Heart right ventricle (tissue), 16 donors: Measurements from ENCODE around the gene PXN. TPM values are rescaled to one million over a fixed set of nuclear protein-coding genes. Genes with fewer than 3 reads are reported as not detected.
"Not testable (repeated sequence)": the region's sequence is repeated elsewhere in the genome, so short reads cannot be mapped to it uniquely, and the experiment has no call there.

Experiments used
- ATAC-seq, 8 donors: fragments of 200-7000 bp; cut with Tn5 transposase; one replicate each; pipeline ENCODE4 v1.9.1; 2020; ENCODE audit warnings: mild to moderate bottlenecking in 8 of 8, moderate library complexity in 8 of 8, moderate number of reproducible peaks in 1 of 8
- DNase-seq, 2 donors: peaks; one replicate each; pipeline ENCODE4 v3.0.0-alpha.2; 2020
- H3K27ac ChIP-seq, 10 donors: fragments of 200-600 bp; sonication (generic) in 2 of 10; one replicate each; pipeline versions ENCODE4 v1.5.0 to v1.8.0; 2020 to 2022; ENCODE audit warnings: mild to moderate bottlenecking in 3 of 10
- H3K27me3 ChIP-seq, 7 donors: fragments of 200-600 bp; one replicate each; pipeline ENCODE4 v1.8.0; 2021 to 2022; ENCODE audit warnings: mild to moderate bottlenecking in 2 of 7
- H3K36me3 ChIP-seq, 9 donors: fragments of 200-600 bp; sonication (generic) in 1 of 9; one replicate each; pipeline versions ENCODE4 v1.5.0 to v1.8.0; 2020 to 2022; ENCODE audit warnings: mild to moderate bottlenecking in 2 of 9
- H3K4me1 ChIP-seq, 9 donors: fragments of 200-600 bp; sonication (generic) in 1 of 9; one replicate each; pipeline versions ENCODE4 v1.5.0 to v1.8.0; 2020 to 2022; ENCODE audit warnings: mild to moderate bottlenecking in 4 of 9
- H3K4me3 ChIP-seq, 10 donors: fragments of 200-600 bp; sonication (generic) in 2 of 10; one replicate each; pipeline versions ENCODE4 v1.5.0 to v1.8.0; 2020 to 2022; ENCODE audit warnings: mild to moderate bottlenecking in 7 of 10, moderate library complexity in 2 of 10
- H3K9me3 ChIP-seq, 11 donors: fragments of 200-600 bp in 10 of 11; sonication (generic) in 2 of 11; one replicate each; pipeline versions ENCODE4 v1.5.0 to v1.8.0; 2013 to 2022; ENCODE audit warnings: mild to moderate bottlenecking in 2 of 11, control low read depth in 1 of 11, moderate library complexity in 1 of 11
- CTCF ChIP-seq, 9 donors: fragments of 200-600 bp; sonication (generic) in 2 of 9; IDR thresholded peaks; one replicate each; pipeline versions ENCODE4 v1.5.0 to v1.8.0; 2021 to 2022; ENCODE audit warnings: antibody characterized with exemption in 9 of 9, mild to moderate bottlenecking in 5 of 9, moderate library complexity in 1 of 9
- WGBS, 2 donors: extraction: QIAGEN DNeasy Blood & Tissue Kit; methylation state at CpG; one replicate each; pipeline ENCODE4 v1.1.7; 2013; ENCODE audit warnings: inconsistent platforms in 1 of 2; 5-methylcytosine and 5-hydroxymethylcytosine counted together
- intact Hi-C, 10 donors: fragments of 100-400 bp; cut with DNase I; formaldehyde crosslinking; loops; one replicate each; pipeline versions ENCODE4 v1.11.1 to v1.14.2; 2022
- polyA plus RNA-seq, 2 donors: library from polyadenylated mRNA; stranded (reverse); fragments of 200-250 nt; gene quantifications; one replicate each; pipeline ENCODE4 v1.2.3, GENCODE V29; 2013
- total RNA-seq, 10 donors: library from RNA; stranded (reverse); fragmentation: NEBNext Ultra II Directional in 3 of 10; extraction: Animal tissue kit (Norgen Biotek cat#: 25700) in 3 of 10; gene quantifications; one replicate each; pipeline versions ENCODE4 v1.2.1 to v1.2.4, GENCODE V29; 2021 to 2023
- donor health status: Arrhythmogenic right ventricular cardiomyopathy.
- donor health status: ischemic (EF 13 %, LVEDD 7.1; RV severe dilation, severe dysfunction).
- donor health status: healthy with polysubstance abuse.
- donor health status: DM: no; HTN: yes; CAD: no.
- donor health status: DM: no; HTN: no; CAD: no.
- donor health status: ischemic (EF 25% LVEDD 6.9; RV normal size, moderate dysfunction).
- donor health status: ischemic (EF 25% LVEDD 5.7; RV mildly dilated, moderate dysfunction).
- donor health status: healthy.
- donor health status: DM: yes; HTN: yes; CAD: no.
- donor health status: Ischemic cardiomyopathy.
- donor health status: ischemic (EF 35%, LVEDD 5.7; RV mildly dilated, moderate dysfunction).
- donor health status: nonischemic (EF 11% LVEDD 7.7; RV severe dilation, severe dysfunction).
- donor health status: DM: yes; HTN: yes; CAD: no.
- donor health status: PGD.
- donor health status: ischemic (EF 29% LVEDD 5.4; RV normal size, mild dysfunction).
- donor health status: nonischemic (EF 23%, LVEDD 6.1; RV moderate dilation, normal function).

The PXN gene
- total and polyA plus RNA-seq, 12 donors = 41.2 to 123 (median 63.3) TPM

DNA sequence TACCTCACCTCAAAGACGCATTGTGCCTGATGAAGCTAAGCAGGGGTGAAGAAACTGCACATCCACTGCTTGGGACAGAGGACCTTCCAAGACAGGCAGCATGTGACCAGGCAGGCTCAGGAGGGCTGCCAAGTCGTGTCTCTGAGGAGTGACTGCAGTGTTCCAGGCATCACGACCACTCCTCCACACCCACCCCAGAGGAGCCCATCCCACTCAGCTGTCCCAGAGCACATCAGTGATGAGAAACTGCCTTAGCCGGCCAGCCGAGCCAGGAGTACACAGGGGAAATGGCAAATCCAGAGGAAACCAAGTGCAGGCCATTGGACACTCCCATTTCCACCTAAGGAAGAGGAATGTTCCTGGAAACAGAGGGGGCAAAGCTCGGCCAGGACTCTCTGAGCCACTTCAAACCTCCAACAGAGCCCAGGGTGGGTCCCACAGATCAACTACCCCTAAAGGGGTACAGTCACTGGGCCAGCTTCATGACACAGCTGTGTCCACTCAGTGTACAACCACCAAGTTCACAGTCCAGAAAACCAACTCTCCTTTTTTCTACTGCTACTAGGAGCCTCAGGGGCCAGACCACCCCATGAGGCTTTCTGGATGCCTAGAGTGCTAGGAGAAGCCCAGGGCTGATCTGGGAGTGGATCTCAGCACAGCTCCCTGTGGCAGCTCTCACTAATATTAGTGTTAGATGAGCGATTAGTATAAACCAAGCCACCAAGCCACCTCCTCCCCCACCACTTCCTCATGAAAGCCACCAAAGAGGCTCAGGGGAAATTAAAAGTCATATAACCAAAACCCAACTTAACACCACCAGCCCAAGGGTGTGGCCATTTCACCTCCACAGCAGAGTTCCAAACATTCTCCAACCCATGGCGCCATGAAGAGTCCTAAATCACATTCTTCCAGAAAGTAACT is 15.4 kb downstream of the PXN start:
- H3K27me3 ChIP-seq = no peaks in the 10 kb centered on the region
- peaks cover 28 to 100% (median 96%) of the 10 kb centered on the region in 9 donors for H3K4me1 ChIP-seq
- intact Hi-C loops = no loop called here
- peak; percentile 72 to 90 (median 80) for ATAC-seq
- peak overlapping the region in 9 of 10 donors; percentile 25 to 48 (median 32) for H3K4me3 ChIP-seq
- no peak for TF ChIP-seq CTCF (IDR thresholded peaks at IDR 0.05)
- H3K27ac ChIP-seq = peak overlapping the region; percentile 78 to 92 (median 86)
- peak; percentile 83 to 84 for DNase-seq
- no peaks in the 10 kb centered on the region for H3K9me3 ChIP-seq
- WGBS, 2 donors = 32 to 43% methylated on average over 8 of the region's 8 CpGs
- peaks cover 0 to 17% (median 0%) of the 10 kb centered on the region in 9 donors for H3K36me3 ChIP-seq

DNA sequence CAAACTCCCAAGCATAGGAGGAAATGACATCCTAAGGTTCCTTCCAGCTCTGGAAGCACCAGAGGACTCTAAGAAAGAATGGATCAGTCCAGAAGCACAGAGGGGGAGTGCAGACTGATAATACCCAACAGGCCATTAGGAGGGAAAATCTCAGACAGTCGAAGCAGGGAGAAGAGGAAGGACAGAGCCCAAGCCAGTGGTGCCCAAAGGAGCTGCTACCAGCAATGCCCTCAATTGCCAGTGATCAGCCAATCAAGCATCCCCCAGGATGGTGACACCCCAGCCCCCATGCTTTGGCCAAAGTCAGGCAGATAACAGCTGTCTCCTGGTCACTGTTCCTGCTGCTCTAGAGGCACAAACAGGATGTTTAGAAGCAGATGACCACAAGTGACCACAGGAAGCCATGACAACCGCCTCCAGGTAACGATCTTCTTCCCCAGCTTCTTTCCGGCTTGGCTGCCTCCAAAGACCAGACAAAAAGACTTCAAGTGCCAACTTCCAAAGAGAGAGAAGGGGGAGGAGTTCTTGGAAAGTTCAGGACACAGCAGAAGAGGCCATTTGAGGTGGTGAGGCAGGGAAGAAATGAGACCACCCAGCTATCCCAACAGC is 16.2 kb downstream of the PXN start:
- Histone ChIP-seq H3K27me3 (no peaks in the 10 kb centered on the region), H3K9me3 (no peaks in the 10 kb centered on the region), H3K4me3 (peak overlapping the region in 9 of 10 donors; percentile 25 to 48 (median 32)), H3K36me3 (peaks cover 0 to 9% (median 0%) of the 10 kb centered on the region in 9 donors), H3K4me1 (peaks cover 30 to 99% (median 96%) of the 10 kb centered on the region in 9 donors), H3K27ac (peak overlapping the region; percentile 78 to 92 (median 86))
- DNase-seq = peak in 1 of 2 donors; percentile 36
- ATAC-seq = peak in 7 of 8 donors; percentile 1 to 53 (median 13)
- no peak for TF ChIP-seq CTCF (IDR thresholded peaks at IDR 0.05)
- intact Hi-C loops = no loop called here
- WGBS, 2 donors = 53 to 55% methylated on average over 4 of the region's 4 CpGs

DNA sequence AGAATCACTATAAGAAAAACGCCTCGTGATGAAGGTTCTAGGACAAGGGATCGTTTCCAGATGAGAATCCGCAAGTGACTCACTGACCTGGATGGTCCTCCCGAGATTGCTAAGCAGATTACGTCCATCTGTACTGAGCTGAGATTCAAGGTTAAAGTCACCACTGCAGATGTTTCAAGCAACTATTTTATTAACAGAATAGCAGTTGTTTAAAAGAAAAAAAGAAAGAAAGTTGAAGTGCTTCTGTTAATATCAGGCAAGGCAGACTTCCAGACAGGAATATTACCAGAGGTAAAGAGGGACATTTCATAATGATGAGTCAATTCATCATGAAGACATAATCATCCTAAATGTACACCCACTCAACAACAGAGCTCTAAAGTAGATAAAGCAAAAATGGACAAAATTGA is 17.9 kb downstream of the PXN start:
- 46 to 55% methylated on average over 6 of the region's 6 CpGs for WGBS, 2 donors
- Histone ChIP-seq H3K36me3 (peaks cover 0 to 4% (median 0%) of the 10 kb centered on the region in 9 donors), H3K4me3 (peak overlapping the region in 8 of 10 donors; percentile 14 to 48 (median 30)), H3K27ac (peak overlapping the region; percentile 50 to 92 (median 85)), H3K27me3 (no peaks in the 10 kb centered on the region), H3K4me1 (peaks cover 35 to 98% (median 95%) of the 10 kb centered on the region in 9 donors), H3K9me3 (no peaks in the 10 kb centered on the region)
- DNase-seq (no peak), ATAC-seq (no peak)
- intact Hi-C loops = no loop called here
- no peak for TF ChIP-seq CTCF (IDR thresholded peaks at IDR 0.05)

- 62% methylated on average over 3 of the region's 3 CpGs for WGBS, 2 donors
- intact Hi-C loops = no loop called here
- H3K4me1 ChIP-seq = peaks cover 33 to 98% (median 95%) of the 10 kb centered on the region in 9 donors
- peaks cover 0 to 5% (median 0%) of the 10 kb centered on the region in 9 donors for H3K36me3 ChIP-seq
- no peaks in the 10 kb centered on the region for H3K27me3 ChIP-seq
- no peak for ATAC-seq
- peak overlapping the region; percentile 32 to 92 (median 85) for H3K27ac ChIP-seq
- no peak for DNase-seq
- no peak for TF ChIP-seq CTCF (IDR thresholded peaks at IDR 0.05)
- H3K4me3 ChIP-seq = peak overlapping the region in 8 of 10 donors; percentile 14 to 48 (median 30)
- no peaks in the 10 kb centered on the region for H3K9me3 ChIP-seq
These were observed 18.3 kb downstream of the PXN start for GRCh38 chr12:120247183-120247582.

DNA sequence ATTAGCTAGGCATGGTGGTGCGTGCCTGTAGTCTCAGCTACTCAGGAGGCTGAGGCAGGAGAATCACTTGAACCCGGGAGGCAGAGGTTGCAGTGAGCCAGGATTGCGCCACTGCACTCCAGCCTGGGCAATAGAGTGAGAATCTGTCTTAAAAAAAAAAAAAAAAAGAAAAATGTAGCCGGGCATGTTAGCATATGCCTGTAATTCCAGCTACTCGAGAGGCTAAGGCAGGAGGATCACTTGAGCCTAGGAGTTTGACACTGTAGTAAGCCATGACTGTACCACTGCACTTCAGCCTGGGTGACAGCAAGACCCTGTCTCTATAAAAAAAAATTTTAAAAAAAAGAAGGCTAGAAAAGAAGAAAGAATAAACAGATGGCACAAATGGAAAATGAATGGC is 18.8 kb downstream of the PXN start:
- Histone ChIP-seq H3K27ac (peak overlapping the region in 9 of 10 donors; percentile 32 to 92 (median 87)), H3K4me3 (peak overlapping the region in 3 of 10 donors; percentile 16 to 48 (median 39)), H3K36me3 (peaks cover 0 to 10% (median 0%) of the 10 kb centered on the region in 9 donors), H3K4me1 (peaks cover 31 to 98% (median 95%) of the 10 kb centered on the region in 9 donors)
- H3K9me3 ChIP-seq, ATAC-seq, intact Hi-C loops, H3K27me3 ChIP-seq, DNase-seq: not testable (repeated sequence)
- 77 to 83% methylated on average over 5 of the region's 5 CpGs for WGBS, 2 donors
